HG03342 (cell line): Measurements from ENCODE around the gene RRAD.
"Not testable (repeated sequence)": the region's sequence is repeated elsewhere in the genome, so short reads cannot be mapped to it uniquely, and the experiment has no call there.

Experiments
- ATAC-seq: cut with Tn5 transposase; IDR thresholded peaks from one replicate; pipeline ENCODE4 v1.9.1; 2021; ENCODE audit warnings: mild to moderate bottlenecking, moderate library complexity; ENCODE audit not compliant: unreplicated experiment

Gene RRAD, protein sequence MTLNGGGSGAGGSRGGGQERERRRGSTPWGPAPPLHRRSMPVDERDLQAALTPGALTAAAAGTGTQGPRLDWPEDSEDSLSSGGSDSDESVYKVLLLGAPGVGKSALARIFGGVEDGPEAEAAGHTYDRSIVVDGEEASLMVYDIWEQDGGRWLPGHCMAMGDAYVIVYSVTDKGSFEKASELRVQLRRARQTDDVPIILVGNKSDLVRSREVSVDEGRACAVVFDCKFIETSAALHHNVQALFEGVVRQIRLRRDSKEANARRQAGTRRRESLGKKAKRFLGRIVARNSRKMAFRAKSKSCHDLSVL

DNA sequence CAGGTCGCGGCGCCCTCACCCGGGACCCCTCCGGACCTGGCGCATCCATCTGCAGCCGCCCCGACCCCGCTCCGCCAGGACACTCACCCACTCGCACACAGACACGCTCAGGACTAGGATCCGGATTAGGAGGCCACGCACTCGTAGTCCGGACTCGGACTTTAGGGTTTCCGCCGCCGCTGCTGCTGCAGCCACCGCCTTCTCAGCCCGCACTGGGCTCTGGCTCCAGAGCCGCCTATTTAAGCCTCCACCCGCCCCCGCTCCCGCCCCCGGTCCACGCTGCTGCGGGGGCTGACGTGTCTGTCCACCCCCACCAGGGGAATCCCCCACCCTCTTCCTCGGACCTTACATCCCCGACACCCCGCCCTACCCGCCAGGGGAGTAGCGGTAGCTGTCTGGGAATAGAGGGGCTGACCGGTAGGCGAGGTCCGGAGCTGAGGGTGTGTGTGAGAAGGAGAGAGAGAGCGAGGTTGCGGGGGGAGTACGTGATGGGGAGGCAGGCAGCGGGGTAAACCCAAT, at the start of gene RRAD:
RRAD (minus strand) TSS at position 214 of the 519 bp plus-strand sequence. CDS start 356 bp downstream, outside the sequence.
- no peak for ATAC-seq

DNA sequence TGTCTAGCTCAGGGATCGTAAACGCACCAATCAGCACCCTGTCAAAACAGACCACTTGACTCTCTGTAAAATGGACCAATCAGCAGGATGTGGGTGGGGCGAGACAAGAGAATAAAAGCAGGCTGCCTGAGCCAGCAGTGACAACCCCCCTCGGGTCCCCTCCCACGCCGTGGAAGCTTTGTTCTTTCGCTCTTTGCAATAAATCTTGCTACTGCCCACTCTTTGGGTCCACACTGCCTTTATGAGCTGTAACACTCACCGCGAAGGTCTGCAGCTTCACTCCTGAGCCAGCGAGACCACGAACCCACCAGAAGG, 49.6 kb upstream of the RRAD start:
- ATAC-seq: not testable (repeated sequence)

DNA sequence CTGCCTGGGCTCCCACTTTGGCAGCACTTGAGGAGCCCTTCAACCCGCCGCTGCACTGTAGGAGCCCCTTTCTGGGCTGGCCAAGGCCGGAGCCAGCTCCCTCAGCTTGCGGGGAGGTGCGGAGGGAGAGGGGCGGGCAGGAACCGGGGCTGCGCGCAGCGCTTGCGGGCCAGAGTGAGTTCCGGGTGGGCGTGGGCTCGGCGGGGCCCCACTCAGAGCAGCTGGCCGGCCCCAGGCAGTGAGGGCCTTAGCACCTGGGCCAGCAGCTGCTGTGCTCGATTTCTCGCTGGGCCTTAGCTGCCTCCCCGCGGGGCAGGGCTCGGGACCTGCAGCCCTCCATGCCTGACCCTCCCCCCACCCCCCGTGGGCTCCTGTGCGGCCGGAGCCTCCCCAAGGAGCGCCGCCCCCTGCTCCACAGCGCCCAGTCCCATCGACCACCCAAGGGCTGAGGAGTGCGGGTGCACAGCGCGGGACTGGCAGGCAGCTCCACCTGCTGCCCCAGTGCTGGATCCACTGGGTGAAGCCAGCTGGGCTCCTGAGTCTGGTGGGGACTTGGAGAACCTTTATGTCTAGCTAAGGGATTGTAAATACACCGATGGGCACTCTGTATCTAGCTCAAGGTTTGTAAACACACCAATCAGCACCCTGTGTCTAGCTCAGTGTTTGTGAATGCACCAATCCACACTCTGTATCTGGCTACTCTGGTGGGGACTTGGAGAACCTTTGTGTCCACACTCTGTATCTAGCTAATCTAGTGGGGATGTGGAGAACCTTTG, 49.0 kb upstream of the RRAD start:
- not testable (repeated sequence) for ATAC-seq

DNA sequence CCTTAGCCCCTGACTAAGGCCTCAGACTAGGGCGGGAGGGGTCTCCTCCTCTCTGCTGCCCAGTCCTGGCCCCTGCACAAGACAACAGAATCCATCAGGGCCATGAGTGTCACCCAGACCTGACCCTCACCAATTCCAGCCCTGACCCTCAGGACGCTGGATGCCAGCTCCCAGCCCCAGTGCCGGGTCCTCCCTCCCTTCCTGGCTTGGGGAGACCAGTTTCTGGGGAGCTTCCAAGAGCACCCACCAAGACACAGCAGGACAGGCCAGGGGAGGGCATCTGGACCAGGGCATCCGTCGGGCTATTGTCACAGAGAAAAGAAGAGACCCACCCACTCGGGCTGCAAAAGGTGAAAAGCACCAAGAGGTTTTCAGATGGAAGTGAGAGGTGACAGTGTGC, 48.4 kb upstream of the RRAD start:
- no peak for ATAC-seq

DNA sequence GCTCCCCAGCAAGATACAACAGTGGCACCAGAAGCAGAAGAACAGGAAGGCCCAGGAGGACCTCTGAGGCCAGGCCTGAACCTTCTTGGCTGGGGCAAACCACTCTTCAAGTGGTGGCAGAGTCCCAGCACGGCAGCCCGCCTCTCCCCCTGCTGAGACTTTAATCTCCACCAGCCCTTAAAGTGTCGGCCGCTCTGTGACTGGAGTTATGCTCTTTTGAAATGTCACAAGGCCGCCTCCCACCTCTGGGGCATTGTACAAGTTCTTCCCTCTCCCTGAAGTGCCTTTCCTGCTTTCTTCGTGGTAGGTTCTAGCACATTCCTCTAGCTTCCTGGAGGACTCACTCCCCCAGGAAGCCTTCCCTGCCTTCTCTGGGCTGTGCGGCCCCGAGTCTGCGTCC, 47.6 kb upstream of the RRAD start:
- no peak for ATAC-seq

DNA sequence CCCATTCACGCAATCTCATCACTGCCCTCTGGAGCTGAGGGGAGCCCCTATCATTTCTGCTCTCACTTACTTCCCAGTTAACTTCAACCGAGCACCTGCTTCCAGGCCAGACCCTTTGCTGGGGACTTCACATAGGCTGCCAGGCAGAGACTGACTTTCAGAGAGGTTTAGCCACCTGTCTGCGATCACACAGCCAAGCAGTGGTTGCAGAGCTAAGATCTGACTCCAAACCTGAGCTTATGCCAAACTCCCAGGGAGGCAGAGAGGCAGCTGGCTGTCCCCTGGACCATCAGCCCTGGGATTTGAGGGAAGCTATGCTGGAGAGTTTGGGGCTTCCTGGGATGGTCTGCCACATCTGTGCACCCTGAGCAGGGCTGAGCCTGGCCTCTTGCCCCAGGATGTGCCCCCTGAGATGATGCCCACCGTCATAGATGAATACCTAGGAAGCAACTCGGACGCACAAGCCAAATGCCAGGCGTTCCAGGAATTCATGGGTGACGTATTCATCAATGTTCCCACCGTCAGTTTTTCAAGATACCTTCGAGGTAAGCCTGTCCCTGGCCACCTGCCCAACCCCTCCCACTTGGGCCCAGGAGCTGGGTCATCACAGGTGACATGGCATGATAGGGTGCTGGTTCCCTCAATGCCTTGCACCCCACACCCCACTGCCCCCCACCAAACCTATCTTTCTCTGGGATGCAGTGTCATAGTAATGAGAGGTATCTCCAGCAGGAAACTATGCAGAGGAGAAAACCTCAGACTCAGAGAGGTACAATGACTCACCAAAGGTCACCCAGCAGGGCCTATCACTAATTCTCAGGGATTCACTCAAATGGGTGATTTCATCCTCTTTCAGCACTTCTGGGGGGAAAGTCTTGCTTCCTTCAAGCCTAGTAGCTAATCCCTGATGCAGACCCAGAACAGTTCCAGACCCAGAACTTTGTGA, 45.7 kb upstream of the RRAD start:
- no peak for ATAC-seq

DNA sequence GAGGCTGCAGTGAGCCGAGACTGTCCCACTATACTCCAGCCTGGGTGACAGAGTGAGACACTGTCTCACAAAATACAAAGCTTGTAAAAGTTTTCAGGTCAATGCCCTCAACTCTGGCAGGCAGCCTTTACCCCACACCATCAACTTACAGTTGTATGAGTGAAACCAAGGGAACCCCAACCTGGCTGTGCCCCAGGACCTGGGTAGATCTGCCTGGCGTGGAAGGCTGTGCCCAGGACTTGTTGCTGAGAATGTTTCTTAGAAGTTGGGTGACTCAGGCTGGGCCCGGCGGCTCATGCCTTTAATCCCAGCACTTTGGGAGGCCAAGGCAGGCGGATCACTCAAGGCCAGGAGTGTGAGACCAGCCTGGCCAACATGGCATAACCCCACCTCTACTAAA, 43.5 kb upstream of the RRAD start:
- no peak for ATAC-seq

DNA sequence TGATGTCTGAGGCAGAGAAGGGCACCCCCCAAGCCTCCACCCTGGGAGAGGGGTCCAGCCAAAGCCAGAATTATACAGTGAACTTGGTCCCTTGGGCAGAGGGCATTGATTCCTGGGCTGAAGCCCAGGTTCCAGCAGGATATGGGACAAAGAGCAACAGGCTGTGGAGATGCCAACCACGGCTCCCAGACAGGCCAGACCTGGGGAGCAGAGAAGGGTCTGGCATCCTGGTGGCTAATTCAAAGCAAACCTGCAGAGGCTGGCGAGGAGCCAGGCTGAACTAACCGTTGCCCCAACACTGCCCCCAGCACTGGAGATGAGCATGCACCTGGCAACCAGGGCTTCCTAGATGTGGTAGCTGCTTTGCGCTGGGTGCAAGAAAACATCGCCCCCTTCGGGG, 38.7 kb upstream of the RRAD start:
- no peak for ATAC-seq

DNA sequence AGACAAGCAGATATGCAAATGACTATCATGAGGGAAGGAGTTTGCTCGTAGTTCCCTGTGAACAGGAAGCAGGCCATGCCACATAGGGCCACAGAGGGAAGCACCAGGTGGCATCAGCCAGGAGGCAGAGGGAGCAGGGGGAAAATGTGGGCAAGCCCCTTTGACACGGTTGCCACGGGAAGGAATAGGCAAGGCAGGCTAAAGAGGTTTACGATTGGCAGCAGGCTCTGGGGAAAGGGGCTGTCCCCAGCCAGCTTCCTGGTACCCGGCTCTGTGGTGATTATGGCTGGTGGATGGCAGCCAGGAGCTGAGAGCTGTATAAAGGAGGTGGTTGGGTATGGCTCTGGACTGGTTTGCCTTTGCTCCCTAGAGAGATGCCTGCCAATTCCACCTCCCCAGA, 36.6 kb upstream of the RRAD start:
- ATAC-seq: no peak

DNA sequence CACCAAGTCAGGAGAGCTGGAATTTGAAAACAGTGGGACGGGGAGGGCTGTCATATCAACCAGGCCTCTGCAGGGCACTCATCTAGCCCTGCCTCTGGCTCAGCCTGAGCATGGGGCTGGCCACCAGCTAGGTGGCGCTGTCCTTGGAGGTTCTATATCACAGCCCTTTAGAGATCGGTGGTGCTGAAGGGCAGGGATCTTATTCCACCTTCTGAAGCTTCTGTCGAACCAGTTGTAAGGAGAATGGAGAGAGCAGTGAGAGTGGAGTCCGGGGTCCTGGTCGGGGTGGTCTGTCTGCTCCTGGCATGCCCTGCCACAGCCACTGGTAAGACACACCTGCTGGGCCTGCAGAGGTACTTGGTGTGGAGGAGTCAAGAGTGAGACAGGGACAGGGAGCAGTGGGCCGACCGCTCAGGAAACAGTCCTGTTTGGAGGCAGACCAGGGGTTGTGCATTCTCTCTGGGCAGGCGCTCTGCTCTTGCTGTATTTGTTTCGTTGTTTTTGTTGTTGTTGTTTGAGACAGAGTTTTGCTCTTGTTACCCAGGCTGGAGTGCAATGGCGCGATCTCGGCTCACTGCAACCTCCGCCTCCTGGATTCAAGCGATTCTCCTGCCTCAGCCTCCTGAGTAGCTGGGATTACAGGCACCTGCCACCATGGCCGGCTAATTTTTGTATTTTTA, 35.9 kb upstream of the RRAD start, which contains the start of gene CES3:
CES3 (plus strand) TSS at position 202 of the 680 bp plus-strand sequence; CDS start at position 244, 42 bp downstream.
- ATAC-seq: peak; percentile 77

DNA sequence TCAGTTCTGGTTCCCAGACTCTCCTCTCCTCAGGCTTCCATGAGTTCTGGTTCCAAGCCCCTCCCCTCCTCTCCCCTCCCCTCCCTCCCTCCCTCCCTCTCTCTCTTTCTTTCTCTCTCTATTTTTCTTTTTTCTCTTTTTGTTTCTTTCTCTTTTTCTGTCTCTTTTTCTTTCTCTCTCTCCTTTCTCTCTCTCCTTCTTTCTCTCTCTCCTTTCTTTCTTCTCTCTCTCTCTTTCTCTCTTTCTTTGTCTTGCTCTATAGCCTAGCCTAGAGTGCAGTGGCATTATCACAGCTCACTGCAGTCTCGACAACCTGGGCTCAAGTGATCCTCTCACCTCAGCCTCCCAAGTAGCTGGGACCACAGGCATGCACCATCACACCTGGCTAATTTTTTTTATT, 34.9 kb upstream of the RRAD start:
- ATAC-seq: no peak

DNA sequence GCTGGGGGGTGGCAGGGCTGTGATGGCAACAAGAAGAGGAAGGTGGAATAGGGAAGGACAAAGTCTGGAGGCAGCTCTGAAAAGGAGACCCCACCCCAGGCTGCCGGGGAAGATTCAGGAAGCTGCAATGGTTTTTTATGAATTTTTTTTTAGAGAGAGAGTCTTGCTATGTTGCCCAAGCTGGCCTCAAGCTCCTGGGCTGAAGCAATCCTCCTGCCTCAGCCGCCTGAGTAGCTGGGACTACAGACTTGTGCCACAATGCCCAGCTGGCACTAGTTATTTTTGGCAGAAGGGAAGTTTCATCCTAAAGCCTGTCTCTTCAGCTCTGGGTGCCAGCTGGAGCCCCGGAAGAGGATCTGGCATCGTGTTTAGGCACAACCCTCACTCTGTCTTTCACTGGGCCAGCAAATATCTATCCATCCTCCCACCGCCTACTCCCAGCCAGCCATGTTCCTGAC, 34.4 kb upstream of the RRAD start:
- no peak for ATAC-seq

DNA sequence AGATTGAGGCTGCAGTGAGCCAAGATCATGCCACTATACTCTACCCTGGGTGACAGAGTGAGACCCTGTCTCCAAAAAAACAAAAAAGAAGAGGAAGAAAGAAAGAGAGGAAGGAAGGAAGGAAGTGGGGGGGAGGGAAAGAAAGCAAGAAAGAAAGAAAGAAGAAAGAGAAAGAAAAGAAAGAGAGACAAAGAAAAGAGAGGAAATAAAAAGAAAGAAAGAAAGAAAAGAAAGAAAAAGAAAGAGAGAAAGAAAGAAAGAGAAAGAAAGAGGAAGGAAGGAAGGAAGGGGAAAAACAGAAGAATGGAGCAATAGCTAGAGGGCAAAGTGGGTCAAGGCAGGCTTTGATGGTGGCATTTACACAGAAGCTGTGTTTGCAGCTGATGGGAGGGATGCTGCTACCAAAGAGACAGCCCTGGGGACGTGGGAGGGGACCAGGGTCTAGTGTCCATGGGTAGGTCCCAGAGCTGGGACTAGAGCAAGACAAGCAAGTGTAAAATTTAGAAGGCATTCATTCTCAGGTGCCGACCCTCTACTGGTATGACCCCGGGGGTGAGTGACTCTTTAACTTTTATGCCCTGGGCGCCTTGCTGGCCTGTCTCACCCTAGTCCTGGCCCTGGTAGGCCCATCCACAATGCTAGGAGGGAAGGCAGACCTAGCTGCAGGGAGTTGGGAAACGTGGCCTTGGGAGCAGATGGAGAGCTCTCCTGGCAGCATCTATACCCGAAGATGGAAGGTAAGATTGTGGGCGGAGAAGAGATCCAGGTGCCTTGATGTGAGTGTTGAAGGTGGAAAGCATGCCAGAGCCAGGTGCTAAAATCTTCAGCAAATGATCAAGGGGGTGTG, 33.7 kb upstream of the RRAD start:
- ATAC-seq: no peak

DNA sequence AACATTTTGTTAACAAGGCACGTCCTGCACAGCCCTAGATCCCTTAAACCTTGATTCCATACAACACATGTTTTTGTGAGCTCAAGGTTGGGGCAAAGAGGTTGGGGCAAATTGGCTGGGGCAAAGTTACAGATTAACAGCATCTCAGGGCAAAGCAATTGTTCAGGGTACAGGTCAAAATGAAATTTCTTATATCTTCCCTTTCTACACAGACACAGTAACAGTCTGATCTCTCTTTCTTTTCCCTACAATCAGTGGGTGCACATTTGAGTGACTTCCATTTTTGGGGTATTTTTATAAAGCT, 30.8 kb upstream of the RRAD start:
- ATAC-seq: not testable (repeated sequence)

DNA sequence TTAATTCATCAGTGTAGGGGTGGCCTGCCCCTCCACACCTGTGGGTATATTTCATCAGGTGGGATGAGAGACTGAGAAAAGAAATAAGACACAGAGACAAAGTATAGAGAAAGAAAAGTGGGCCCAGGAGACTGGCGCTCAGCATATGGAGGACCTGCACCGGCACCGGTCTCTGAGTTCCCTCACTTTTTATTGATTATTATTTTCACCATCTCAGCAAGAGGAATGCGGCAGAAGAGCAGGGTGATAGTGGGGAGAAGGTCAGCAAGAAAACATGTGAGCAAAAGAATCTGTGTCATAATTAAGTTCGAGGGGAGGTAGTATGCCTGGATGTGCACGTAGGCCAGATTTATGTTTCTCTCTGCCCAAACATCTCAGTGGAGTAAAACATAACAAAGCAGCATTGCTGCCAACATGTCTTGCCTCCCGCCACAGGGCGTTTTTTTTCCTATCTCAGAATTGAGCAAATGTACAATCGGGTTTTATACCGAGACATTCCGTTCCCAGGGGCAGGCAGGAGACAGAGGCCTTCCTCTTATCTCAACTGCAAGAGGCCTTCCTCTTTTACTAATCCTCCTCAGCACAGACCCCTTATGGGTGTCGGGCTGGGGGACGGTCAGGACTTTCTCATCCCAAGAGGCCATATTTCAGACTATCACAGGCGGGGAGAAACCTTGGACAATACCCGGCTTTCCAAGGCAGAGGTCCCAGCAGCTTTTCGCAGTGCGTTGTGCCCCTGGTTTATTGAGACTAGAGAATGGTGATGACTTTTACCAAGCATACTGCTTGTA, 30.2 kb upstream of the RRAD start:
- not testable (repeated sequence) for ATAC-seq

DNA sequence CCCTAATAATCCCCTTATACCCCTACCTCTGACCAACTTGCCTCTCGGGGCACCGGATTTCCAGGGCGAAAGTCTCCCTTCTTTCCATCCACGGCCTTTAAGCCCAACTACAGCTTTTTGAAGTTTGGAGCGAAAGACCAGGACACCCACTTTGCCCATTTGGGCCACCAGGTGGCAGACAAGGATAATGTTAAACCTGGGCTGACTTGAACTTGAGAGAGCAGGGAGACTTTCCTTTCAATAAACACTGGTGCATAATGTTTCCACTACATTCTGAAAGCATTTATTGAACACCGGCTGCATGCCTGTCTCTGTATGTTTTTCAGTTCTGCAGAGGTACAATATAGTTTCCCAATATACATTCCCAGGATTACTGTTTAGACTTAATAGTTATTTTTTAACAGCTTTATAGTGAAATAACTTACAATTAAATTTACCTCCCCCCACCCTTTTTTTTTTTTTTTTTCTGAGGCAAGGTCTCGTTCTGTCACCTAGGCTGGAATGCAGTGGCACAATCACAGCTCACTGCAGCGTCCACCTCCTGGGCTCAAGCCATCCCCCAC, 28.8 kb upstream of the RRAD start:
- peak; percentile 54 for ATAC-seq

DNA sequence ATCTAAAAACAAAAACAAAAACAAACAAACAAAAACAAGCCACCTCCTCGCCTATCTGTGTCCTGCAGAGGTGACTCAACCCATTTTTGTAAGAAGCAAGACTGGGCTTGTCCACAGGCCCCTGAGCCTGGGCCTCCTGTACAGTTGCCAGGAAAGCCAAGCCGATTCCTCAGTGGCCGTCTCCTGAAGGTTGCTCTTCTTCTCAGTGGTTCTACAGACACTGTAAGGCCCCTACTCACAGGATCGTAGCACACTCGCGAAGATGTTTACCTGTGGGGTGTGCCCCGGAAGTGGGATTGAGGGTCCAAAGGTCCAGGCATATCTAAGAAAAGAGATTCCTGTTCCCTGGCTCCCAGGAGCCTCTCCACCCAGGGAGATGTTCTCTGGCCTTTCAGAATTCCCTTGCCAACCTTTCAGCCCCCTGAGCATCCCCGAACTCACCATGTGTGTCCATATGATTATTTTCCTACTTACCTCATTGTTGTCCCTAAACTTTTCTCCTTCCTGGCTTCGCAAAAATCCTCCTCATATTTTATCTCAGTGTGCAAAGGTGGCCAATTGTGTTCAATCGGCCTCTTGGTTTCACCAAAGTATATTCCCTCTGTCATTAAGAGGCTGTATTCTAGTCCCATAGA, 28.2 kb upstream of the RRAD start:
- no peak for ATAC-seq
